Keratinocyte (primary cell): ENCODE measurements around the gene EIF5AL1. TPM values are rescaled to one million over a fixed set of nuclear protein-coding genes. Genes with fewer than 3 reads are reported as not detected.

Experiments
- DNase-seq: peaks from one replicate; pipeline ENCODE4 v3.0.0-alpha.2; 2011; ENCODE audit warnings: low read depth, missing footprints, low spot score
- FAIRE-seq: peaks from 2 replicates; lab custom pipeline; 2011; peaks lifted over from hg19 to GRCh38; lab: Jason Lieb, UNC
- H2AFZ ChIP-seq: 2 replicates; pipeline ENCODE4 v1.6.0; 2012; ENCODE audit warnings: low read length, control low read depth, inconsistent platforms; ENCODE audit not compliant: control insufficient read depth
- H3K27ac ChIP-seq: 2 replicates; pipeline ENCODE4 v1.5.1; 2011; ENCODE audit warnings: low read length; ENCODE audit not compliant: control insufficient read depth, insufficient read depth
- H3K27me3 ChIP-seq: 3 replicates; pipeline ENCODE4 v1.6.0; 2011; ENCODE audit warnings: low read length; ENCODE audit not compliant: control insufficient read depth, insufficient read depth; ENCODE audit errors: extremely low read depth
- H3K36me3 ChIP-seq, 2 experiments: 2 replicates in 1 of 2; 3 replicates in 1 of 2; pipeline ENCODE4 v1.5.1; 2011; ENCODE audit warnings: low read length in 2 of 2, mild to moderate bottlenecking in 1 of 2; ENCODE audit not compliant: control insufficient read depth in 2 of 2, insufficient read depth in 2 of 2; ENCODE audit errors: extremely low read depth in 1 of 2
- H3K4me1 ChIP-seq: 3 replicates; pipeline ENCODE4 v1.5.1; 2011; ENCODE audit warnings: low read length; ENCODE audit not compliant: control insufficient read depth, insufficient read depth; ENCODE audit errors: extremely low read depth
- H3K4me2 ChIP-seq: 3 replicates; pipeline ENCODE4 v1.6.0; 2011; ENCODE audit warnings: low read depth, low read length; ENCODE audit not compliant: control insufficient read depth, insufficient read depth; ENCODE audit errors: extremely low read depth
- H3K4me3 ChIP-seq, 3 experiments: fragments of 200-600 bp in 1 of 3; sonication (generic) in 1 of 3; 2 replicates in 2 of 3; 3 replicates in 1 of 3; pipeline ENCODE4 v1.5.1; 2011 to 2016; ENCODE audit warnings: low read length in 3 of 3, mild to moderate bottlenecking in 3 of 3, control low read depth in 2 of 3, inconsistent platforms in 1 of 3, low read depth in 1 of 3, mixed read lengths in 1 of 3, mixed run types in 1 of 3, moderate library complexity in 1 of 3; ENCODE audit not compliant: control insufficient read depth in 2 of 3, insufficient read depth in 2 of 3; ENCODE audit errors: extremely low read depth in 1 of 3
- H3K79me2 ChIP-seq: 2 replicates; pipeline ENCODE4 v1.6.0; 2012; ENCODE audit warnings: low read length; ENCODE audit not compliant: control insufficient read depth, insufficient read depth
- H3K9ac ChIP-seq: 3 replicates; pipeline ENCODE4 v1.6.0; 2011; ENCODE audit warnings: low read length; ENCODE audit not compliant: control insufficient read depth, insufficient read depth; ENCODE audit errors: extremely low read depth
- H3K9me1 ChIP-seq: 3 replicates; pipeline ENCODE4 v1.6.0; 2011; ENCODE audit warnings: low read length; ENCODE audit not compliant: control insufficient read depth, insufficient read depth; ENCODE audit errors: extremely low read depth
- H3K9me3 ChIP-seq: 2 replicates; pipeline ENCODE4 v1.5.1; 2012; ENCODE audit warnings: low read depth, low read length; ENCODE audit not compliant: control insufficient read depth
- H4K20me1 ChIP-seq: 3 replicates; pipeline ENCODE4 v1.6.0; 2011; ENCODE audit warnings: low read length; ENCODE audit not compliant: control insufficient read depth, insufficient read depth; ENCODE audit errors: extremely low read depth
- CTCF ChIP-seq, 3 experiments: IDR thresholded peaks in 1 of 3; conservative IDR thresholded peaks in 1 of 3; optimal IDR thresholded peaks in 1 of 3; 2 replicates in 2 of 3; 3 replicates in 1 of 3; pipeline versions ENCODE3 to v1.5.1; 2011; ENCODE audit warnings: low read length in 3 of 3, mild to moderate bottlenecking in 3 of 3, moderate library complexity in 2 of 3, control low read depth in 1 of 3, inconsistent platforms in 1 of 3; ENCODE audit not compliant: insufficient read depth in 2 of 3; ENCODE audit errors: extremely low read depth in 1 of 3
- EZH2 ChIP-seq: IDR thresholded peaks from one replicate; pipeline ENCODE4 v1.6.1; 2012; ENCODE audit warnings: inconsistent platforms, mild to moderate bottlenecking, low read length, moderate library complexity
- dilution Hi-C: fragments of 300-500 bp; cut with MboI; formaldehyde crosslinking; loops from one replicate; pipeline ENCODE4 v1.7.0; 2020; ENCODE audit warnings: low sequenced_read_pairs; ENCODE audit not compliant: extremely low pct_ligation_motif_present
- polyA plus RNA-seq, 5 experiments: library from polyadenylated mRNA; depleted of rRNA in 3 of 5; stranded (reverse) in 3 of 5; stranded (forward) in 1 of 5; unstranded in 1 of 5; fragments of >200 nt; gene quantifications; 1 replicate in 1 of 5; 2 replicates in 3 of 5; 3 replicates in 1 of 5; pipeline versions ENCODE4 v1.2.1 to v1.2.3, GENCODE V29; 2011 to 2012; ENCODE audit warnings: missing spikeins in 2 of 5, low read depth in 1 of 5, low replicate concordance in 1 of 5

The EIF5AL1 gene
- polyA plus RNA-seq, 1 donor (not counting 4 experiments of a cell fraction or from before 2014, with no cell fraction given): 1.2 TPM

GRCh38 chr10:79547973-79548372, 35.6 kb downstream of the EIF5AL1 start:
- no peak for DNase-seq
- Histone ChIP-seq H3K9me1 (no peaks in the 10 kb centered on the region), H2AFZ (no peak overlapping the region), H3K4me1 (no peaks in the 10 kb centered on the region), H3K79me2 (no peaks in the 10 kb centered on the region), H3K9me3 (no peaks in the 10 kb centered on the region), H4K20me1 (no peaks in the 10 kb centered on the region), H3K4me2 (no peak overlapping the region), H3K9ac (no peak overlapping the region), H3K27me3 (peaks cover 3% of the 10 kb centered on the region), H3K27ac (no peak overlapping the region), H3K4me3 (no peak overlapping the region), H3K36me3 (no peaks in the 10 kb centered on the region)
- TF ChIP-seq CTCF (optimal IDR thresholded peaks at IDR 0.05 in 1 of 3, IDR thresholded peaks at IDR 0.05 in 1 of 3, conservative IDR thresholded peaks at IDR 0.05 in 1 of 3; ENCODE audit: extremely low read depth in 1 of 3, insufficient read depth in 2 of 3, low read length in 3 of 3): no peak
- dilution Hi-C loops: no loop called here
- no peak for FAIRE-seq

DNA sequence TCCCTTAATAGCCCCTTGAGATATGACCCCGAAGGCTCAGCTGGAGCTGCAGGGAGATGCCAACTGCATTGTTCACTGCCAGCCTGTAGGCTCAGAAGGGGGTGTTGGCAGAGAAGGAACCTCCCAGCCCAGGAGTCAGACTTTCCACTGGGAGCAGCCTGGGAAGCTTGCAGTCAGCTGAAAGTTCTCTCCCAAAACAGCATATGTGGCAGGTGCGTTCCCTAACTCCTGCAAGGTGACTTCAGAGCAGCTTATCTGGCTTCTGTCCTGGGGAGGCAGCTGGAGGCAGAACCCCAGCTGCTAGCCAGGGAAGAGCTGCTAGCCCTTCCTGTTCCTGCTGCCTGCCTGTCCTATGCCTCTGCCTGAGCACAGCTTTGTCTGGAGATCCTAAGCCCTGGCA, 39.8 kb downstream of the EIF5AL1 start:
- Histone ChIP-seq H3K9me3 (no peaks in the 10 kb centered on the region), H3K4me2 (no peak overlapping the region), H3K4me1 (no peaks in the 10 kb centered on the region), H3K27ac (no peak overlapping the region), H2AFZ (no peak overlapping the region), H3K4me3 (no peak overlapping the region), H3K9me1 (no peaks in the 10 kb centered on the region), H3K9ac (no peak overlapping the region), H4K20me1 (no peaks in the 10 kb centered on the region), H3K27me3 (peaks cover 8% of the 10 kb centered on the region), H3K79me2 (no peaks in the 10 kb centered on the region), H3K36me3 (no peaks in the 10 kb centered on the region)
- FAIRE-seq (no peak), DNase-seq (no peak)
- dilution Hi-C loops: no loop called here
- no peak for TF ChIP-seq CTCF (optimal IDR thresholded peaks at IDR 0.05 in 1 of 3, IDR thresholded peaks at IDR 0.05 in 1 of 3, conservative IDR thresholded peaks at IDR 0.05 in 1 of 3; ENCODE audit: extremely low read depth in 1 of 3, insufficient read depth in 2 of 3, low read length in 3 of 3)
- no peak for TF ChIP-seq EZH2
